K562 (cell line): ENCODE measurements around the gene PDIA4. TPM values are rescaled to one million over a fixed set of nuclear protein-coding genes. Genes with fewer than 3 reads are reported as not detected.
A peak's percentile ranks its signal among the peaks of the same experiment; 100 is the strongest.

Experiments
- ARHGAP35 ChIP-seq: fragments of 450-650 bp; IDR thresholded peaks from 2 replicates; pipeline ENCODE4 v1.6.1; 2018; ENCODE audit not compliant: partially characterized antibody
- CEBPG ChIP-seq, 3 experiments: fragments of 200-800 bp in 1 of 3; sonication (Bioruptor generic) in 1 of 3; sonication (generic) in 1 of 3; formaldehyde crosslinking in 1 of 3; IDR thresholded peaks in 2 of 3; conservative IDR thresholded peaks in 1 of 3; 2 replicates each; pipeline versions ENCODE4 v1.6.1 to v1.8.0; 2016 to 2022; ENCODE audit warnings: missing compliant biosample characterization in 2 of 3, missing genetic modification characterization in 2 of 3, mild to moderate bottlenecking in 1 of 3, missing genetic modification reagents in 1 of 3
- E2F6 ChIP-seq, 2 experiments: IDR thresholded peaks; 2 replicates each; pipeline ENCODE4 v1.6.1; 2011; ENCODE audit warnings: borderline replicate concordance in 1 of 2, control low read depth in 1 of 2, low read depth in 1 of 2, low read length in 1 of 2, mild to moderate bottlenecking in 1 of 2, mixed read lengths in 1 of 2, moderate library complexity in 1 of 2; ENCODE audit not compliant: insufficient read depth in 1 of 2, insufficient read length in 1 of 2, poor library complexity in 1 of 2, severe bottlenecking in 1 of 2; ENCODE audit errors: extremely low read depth in 1 of 2
- EGR1 ChIP-seq: fragments of 450-650 bp; conservative IDR thresholded peaks from 2 replicates; pipeline ENCODE4 v1.6.1; 2017; ENCODE audit warnings: mild to moderate bottlenecking
- ELF2 ChIP-seq: fragments of 250-450 bp; sonication (Bioruptor Pico); IDR thresholded peaks from 2 replicates; pipeline ENCODE4 v1.5.0; 2021; ENCODE audit warnings: mild to moderate bottlenecking
- ETV6 ChIP-seq, 3 experiments: fragments of 150-350 bp in 1 of 3; sonication (generic) in 1 of 3; formaldehyde crosslinking in 1 of 3; IDR thresholded peaks; 2 replicates each; pipeline versions ENCODE4 v1.6.1 to v1.8.0; 2014 to 2022; ENCODE audit warnings: borderline replicate concordance in 2 of 3, low read depth in 2 of 3, antibody characterized with exemption in 1 of 3, low read length in 1 of 3, mild to moderate bottlenecking in 1 of 3, missing genetic modification reagents in 1 of 3
- FOXK2 ChIP-seq, 2 experiments: fragments of 450-650 bp; IDR thresholded peaks in 1 of 2; conservative IDR thresholded peaks in 1 of 2; 2 replicates each; pipeline ENCODE4 v1.6.1; 2016; ENCODE audit warnings: low read depth in 2 of 2, mild to moderate bottlenecking in 1 of 2
- HEY1 ChIP-seq: fragments of 250-450 bp; sonication (Bioruptor Pico); IDR thresholded peaks from 2 replicates; pipeline ENCODE4 v1.5.0; 2020; ENCODE audit warnings: mild to moderate bottlenecking, moderate library complexity, borderline replicate concordance
- HLTF ChIP-seq: fragments of 450-650 bp; IDR thresholded peaks from 2 replicates; pipeline ENCODE4 v1.6.1; 2016
- IRF2 ChIP-seq: sonication (generic); formaldehyde crosslinking; IDR thresholded peaks from 2 replicates; pipeline ENCODE4 v1.8.1; 2022; ENCODE audit warnings: mild to moderate bottlenecking, missing genetic modification reagents
- NR2C2 ChIP-seq, 2 experiments: fragments of 200-800 bp in 1 of 2; sonication (Bioruptor generic) in 1 of 2; sonication (generic) in 1 of 2; formaldehyde crosslinking in 1 of 2; IDR thresholded peaks; 2 replicates each; pipeline versions ENCODE4 v1.6.1 to v1.8.0; 2016 to 2022; ENCODE audit warnings: mild to moderate bottlenecking in 1 of 2, missing compliant biosample characterization in 1 of 2, missing genetic modification characterization in 1 of 2, missing genetic modification reagents in 1 of 2
- POLR3A ChIP-seq: IDR thresholded peaks from 2 replicates; pipeline ENCODE4 v1.6.1; 2011; ENCODE audit warnings: borderline replicate concordance, mild to moderate bottlenecking, moderate library complexity; ENCODE audit not compliant: insufficient read length, insufficient read depth; ENCODE audit errors: extremely low read depth
- SAFB2 ChIP-seq: fragments of 200-400 bp; formaldehyde crosslinking; IDR thresholded peaks from 2 replicates; pipeline ENCODE4 v1.6.1; 2018; ENCODE audit warnings: borderline replicate concordance, low read length, low read depth, moderate library complexity; ENCODE audit not compliant: severe bottlenecking
- SPI1 ChIP-seq: IDR thresholded peaks from 2 replicates; pipeline ENCODE4 v1.6.1; 2011; ENCODE audit warnings: low read depth, low read length, control low read depth, borderline replicate concordance
- STAT5B ChIP-seq: fragments of 250-450 bp; sonication (Bioruptor Pico); IDR thresholded peaks from 2 replicates; pipeline ENCODE4 v1.8.0; 2021; ENCODE audit warnings: mild to moderate bottlenecking, inconsistent platforms
- TEAD4 ChIP-seq, 2 experiments: sonication (generic) in 1 of 2; formaldehyde crosslinking in 1 of 2; IDR thresholded peaks; 2 replicates each; pipeline versions ENCODE4 v1.6.1 to v1.8.0; 2012 to 2022; ENCODE audit warnings: borderline replicate concordance in 1 of 2, inconsistent platforms in 1 of 2, low read length in 1 of 2, mild to moderate bottlenecking in 1 of 2, missing genetic modification reagents in 1 of 2
- XRCC5 ChIP-seq: fragments of 200-400 bp; formaldehyde crosslinking; IDR thresholded peaks from 2 replicates; pipeline ENCODE4 v1.6.1; 2017; ENCODE audit warnings: low read depth, mild to moderate bottlenecking, low read length
- ZNF507 ChIP-seq: conservative IDR thresholded peaks from 2 replicates; pipeline ENCODE4 v1.6.1; 2017; ENCODE audit warnings: missing genetic modification characterization, missing compliant biosample characterization
- ZNF778 ChIP-seq: fragments of 450-650 bp; formaldehyde crosslinking; IDR thresholded peaks from 2 replicates; pipeline ENCODE4 v1.4.0; 2020; ENCODE audit warnings: mild to moderate bottlenecking, moderate library complexity
- ZSCAN29 ChIP-seq: fragments of 450-650 bp; IDR thresholded peaks from 2 replicates; pipeline ENCODE4 v1.6.1; 2017
- polyA plus RNA-seq, 8 experiments: library from polyadenylated mRNA; depleted of rRNA in 4 of 8; stranded (reverse) in 5 of 8; unstranded in 3 of 8; fragments of >200 nt; fragmentation: Nextera tagmentation in 2 of 8; fragmentation: Illumina TruSeq in 1 of 8; extraction: Ambion mirVana in 2 of 8; extraction: Trizol in 1 of 8; gene quantifications; 2 replicates each; pipeline versions ENCODE4 v1.2.1 to v1.2.3, GENCODE V29; 2011 to 2014; ENCODE audit warnings: inconsistent platforms in 1 of 8, missing spikeins in 1 of 8
- total RNA-seq, 7 experiments: library from RNA; depleted of rRNA in 6 of 7; stranded (reverse); fragments of >200 nt in 6 of 7; fragmentation: Illumina TruSeq in 2 of 7; extraction: Trizol in 2 of 7; gene quantifications; 2 replicates each; pipeline versions ENCODE4 v1.2.1 to v1.2.3, GENCODE V29; 2011 to 2021; ENCODE audit warnings: low replicate concordance in 1 of 7
- TF ChIP-seq, protein P1 (sequence below): sonication (generic); formaldehyde crosslinking; IDR thresholded peaks from 2 replicates; pipeline ENCODE4 v1.9.0; 2022; ENCODE audit warnings: mild to moderate bottlenecking, missing genetic modification reagents
- TF ChIP-seq, protein P2 (sequence below): fragments of 250-450 bp; sonication (Bioruptor Pico); IDR thresholded peaks from 2 replicates; pipeline ENCODE4 v1.8.0; 2022; ENCODE audit warnings: inconsistent platforms, mild to moderate bottlenecking, moderate library complexity, borderline replicate concordance
- TF ChIP-seq, protein P3 (sequence below): sonication (generic); formaldehyde crosslinking; IDR thresholded peaks from 2 replicates; pipeline ENCODE4 v1.8.0; 2022; ENCODE audit warnings: missing genetic modification reagents, mild to moderate bottlenecking, moderate library complexity, borderline replicate concordance

PDIA4 gene
- total and polyA plus RNA-seq, 9 of the 15 experiments (the other 6 are each of a cell fraction or from before 2014, with no cell fraction given): 9.1 to 175 (median 146) TPM

DNA sequence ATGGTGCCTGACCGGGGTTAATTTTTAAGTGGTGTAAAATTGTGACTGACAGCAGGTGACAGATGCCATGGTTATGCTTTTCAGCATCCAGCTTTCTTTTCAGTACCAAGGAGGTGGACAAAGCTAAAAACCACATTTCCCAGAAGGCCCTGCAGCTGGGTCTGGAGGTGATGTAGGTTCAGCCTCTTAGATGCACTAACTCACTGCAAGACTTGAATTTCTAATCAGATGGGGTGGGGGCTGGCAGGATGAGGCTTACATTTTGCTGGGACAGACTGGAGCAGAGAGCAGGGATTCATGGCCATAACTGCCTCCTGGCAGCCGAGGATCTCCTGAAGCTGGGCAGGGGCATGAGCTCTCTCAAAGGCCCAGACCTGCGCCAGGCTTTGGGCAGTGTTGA lies 52.4 kb downstream of the PDIA4 start (continued):
- no peak for TF ChIP-seq ETV6 (IDR thresholded peaks at IDR 0.05; ENCODE audit: borderline replicate concordance in 1 of 2, low read depth in 2 of 2, low read length in 1 of 2)
- TF ChIP-seq ETV6 (CRISPR knock-in tag; IDR thresholded peaks at IDR 0.05; ENCODE audit: borderline replicate concordance): no peak
- no peak for TF ChIP-seq ELF2 (CRISPR knock-in tag)
- no peak for TF ChIP-seq ARHGAP35
- no peak for TF ChIP-seq FOXK2 (conservative IDR thresholded peaks at IDR 0.05 in 1 of 2, IDR thresholded peaks at IDR 0.05 in 1 of 2; ENCODE audit: low read depth in 2 of 2)
- no peak for TF ChIP-seq STAT5B (CRISPR knock-in tag)
- no peak for TF ChIP-seq ZSCAN29
- TF ChIP-seq TEAD4 (IDR thresholded peaks at IDR 0.05; ENCODE audit: low read length): no peak
- no peak for TF ChIP-seq TEAD4 (CRISPR knock-in tag; IDR thresholded peaks at IDR 0.05; ENCODE audit: borderline replicate concordance)
- TF ChIP-seq IRF2 (CRISPR knock-in tag): no peak
- TF ChIP-seq, protein P1, sequence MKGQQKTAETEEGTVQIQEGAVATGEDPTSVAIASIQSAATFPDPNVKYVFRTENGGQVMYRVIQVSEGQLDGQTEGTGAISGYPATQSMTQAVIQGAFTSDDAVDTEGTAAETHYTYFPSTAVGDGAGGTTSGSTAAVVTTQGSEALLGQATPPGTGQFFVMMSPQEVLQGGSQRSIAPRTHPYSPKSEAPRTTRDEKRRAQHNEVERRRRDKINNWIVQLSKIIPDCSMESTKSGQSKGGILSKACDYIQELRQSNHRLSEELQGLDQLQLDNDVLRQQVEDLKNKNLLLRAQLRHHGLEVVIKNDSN: no peak
- peak; percentile 67; the same call in 1 of the 2 replicates for TF ChIP-seq CEBPG (CRISPR knock-in tag; IDR thresholded peaks at IDR 0.05)
- TF ChIP-seq CEBPG (tag; conservative IDR thresholded peaks at IDR 0.05 in 1 of 2, IDR thresholded peaks at IDR 0.05 in 1 of 2): no peak
- TF ChIP-seq NR2C2 (CRISPR knock-in tag; IDR thresholded peaks at IDR 0.05): no peak
- TF ChIP-seq NR2C2 (tag; IDR thresholded peaks at IDR 0.05): 0 out of 2 replicates have a peak, but pooled peaks have one; percentile 24
- no peak for TF ChIP-seq HEY1
- no peak for TF ChIP-seq E2F6 (IDR thresholded peaks at IDR 0.05; ENCODE audit: borderline replicate concordance in 1 of 2, extremely low read depth in 1 of 2, insufficient read depth in 1 of 2, insufficient read length in 1 of 2, low read depth in 1 of 2, low read length in 1 of 2, poor library complexity in 1 of 2, severe bottlenecking in 1 of 2)
- TF ChIP-seq SAFB2: no peak
- TF ChIP-seq ZNF778 (CRISPR knock-in tag): no peak
- no peak for TF ChIP-seq POLR3A
- no peak for TF ChIP-seq EGR1
- TF ChIP-seq HLTF: no peak
- TF ChIP-seq, protein P2, sequence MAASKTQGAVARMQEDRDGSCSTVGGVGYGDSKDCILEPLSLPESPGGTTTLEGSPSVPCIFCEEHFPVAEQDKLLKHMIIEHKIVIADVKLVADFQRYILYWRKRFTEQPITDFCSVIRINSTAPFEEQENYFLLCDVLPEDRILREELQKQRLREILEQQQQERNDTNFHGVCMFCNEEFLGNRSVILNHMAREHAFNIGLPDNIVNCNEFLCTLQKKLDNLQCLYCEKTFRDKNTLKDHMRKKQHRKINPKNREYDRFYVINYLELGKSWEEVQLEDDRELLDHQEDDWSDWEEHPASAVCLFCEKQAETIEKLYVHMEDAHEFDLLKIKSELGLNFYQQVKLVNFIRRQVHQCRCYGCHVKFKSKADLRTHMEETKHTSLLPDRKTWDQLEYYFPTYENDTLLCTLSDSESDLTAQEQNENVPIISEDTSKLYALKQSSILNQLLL: no peak
- no peak for TF ChIP-seq XRCC5
- TF ChIP-seq SPI1: no peak
- TF ChIP-seq ZNF507: no peak
- TF ChIP-seq, protein P3, sequence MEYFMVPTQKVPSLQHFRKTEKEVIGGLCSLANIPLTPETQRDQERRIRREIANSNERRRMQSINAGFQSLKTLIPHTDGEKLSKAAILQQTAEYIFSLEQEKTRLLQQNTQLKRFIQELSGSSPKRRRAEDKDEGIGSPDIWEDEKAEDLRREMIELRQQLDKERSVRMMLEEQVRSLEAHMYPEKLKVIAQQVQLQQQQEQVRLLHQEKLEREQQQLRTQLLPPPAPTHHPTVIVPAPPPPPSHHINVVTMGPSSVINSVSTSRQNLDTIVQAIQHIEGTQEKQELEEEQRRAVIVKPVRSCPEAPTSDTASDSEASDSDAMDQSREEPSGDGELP: 0 out of 2 replicates have a peak, but pooled peaks have one; percentile 9
